ENCODE data around the gene PLAAT5. TPM values are rescaled to one million over a fixed set of nuclear protein-coding genes. Genes with fewer than 3 reads are reported as not detected.

PLAAT5 gene
- total RNA-seq, 1 donor from 2014 or later, result not detected

GRCh38 chr11:63492441-63492840 is 1.5 kb upstream of the PLAAT5 start:
- Mint-ChIP-seq H3K27me3 (peaks cover 45% of the 10 kb centered on the region), H3K4me1 (peaks cover 6% of the 10 kb centered on the region), H3K27ac (no peak overlapping the region), H3K36me3 (ENCODE audit: low read depth) (peaks cover 2% of the 10 kb centered on the region), H3K9me3 (peaks cover 3% of the 10 kb centered on the region), H3K4me3 (no peak overlapping the region)
- intact Hi-C loops (cut with micrococcal nuclease), result no loop called here
- no peak for TF ChIP-seq CTCF (IDR thresholded peaks at IDR 0.05)
- DNase-seq (no peak), ATAC-seq (ENCODE audit: low read depth) (no peak)
- POLR2A ChIA-PET, result no interaction called here
- CTCF ChIA-PET, result no interaction called here

DNA sequence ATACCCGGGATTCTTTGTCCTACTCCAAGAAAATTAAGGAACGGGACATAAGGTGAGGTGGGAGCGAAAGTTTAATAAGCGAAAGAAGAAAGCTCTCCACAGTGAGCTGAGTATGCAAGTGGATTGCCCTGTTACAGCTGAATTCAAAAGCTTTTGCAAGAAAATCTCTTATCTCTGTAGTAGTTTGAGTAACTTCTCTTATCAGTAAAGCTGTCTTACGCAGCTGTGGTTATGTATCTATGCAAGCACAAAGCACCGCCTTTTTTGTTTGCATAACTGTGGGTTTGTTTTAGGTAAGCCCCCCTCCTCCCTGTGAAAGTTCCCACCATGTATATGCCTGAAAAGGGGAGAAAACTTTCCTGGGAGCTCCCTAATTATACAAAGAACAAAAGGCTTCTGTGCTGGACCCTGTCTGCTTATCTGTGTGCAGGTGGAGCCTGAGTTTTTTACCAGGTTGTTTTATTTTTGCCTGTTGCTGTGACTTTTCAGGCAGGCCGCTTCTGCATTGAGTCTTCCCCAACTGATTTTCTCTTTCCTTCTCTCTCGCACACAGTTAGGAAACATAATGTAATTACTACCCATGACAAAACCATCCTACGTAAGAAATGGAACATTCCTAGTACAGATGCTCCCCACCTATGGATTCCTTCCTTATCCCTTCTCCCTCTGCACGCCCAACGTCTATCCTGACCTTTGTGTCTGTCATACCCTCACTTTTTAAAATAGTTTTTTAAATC is 837 bp upstream of the PLAAT5 start:
- Mint-ChIP-seq H3K27ac (no peak overlapping the region), H3K27me3 (peaks cover 39% of the 10 kb centered on the region), H3K36me3 (ENCODE audit: low read depth) (peaks cover 2% of the 10 kb centered on the region), H3K9me3 (peaks cover 3% of the 10 kb centered on the region), H3K4me3 (no peak overlapping the region), H3K4me1 (peaks cover 6% of the 10 kb centered on the region)
- ChIA-PET CTCF (interaction anchor here (2.5 kb wide), 1 partner anchor 13 kb away, joined by 7 read pairs; no protein-coding TSS in a partner anchor), POLR2A (no interaction called here)
- intact Hi-C loops (cut with micrococcal nuclease), result no loop called here
- ATAC-seq (ENCODE audit: low read depth) (no peak), DNase-seq (no peak)
- no peak for TF ChIP-seq CTCF (IDR thresholded peaks at IDR 0.05)

GRCh38 chr11:63491240-63491587 is 247 bp upstream of the PLAAT5 start:
- ATAC-seq (ENCODE audit: low read depth) (no peak), DNase-seq (no peak)
- Mint-ChIP-seq H3K4me3 (no peak overlapping the region), H3K4me1 (peaks cover 6% of the 10 kb centered on the region), H3K36me3 (ENCODE audit: low read depth) (peaks cover 2% of the 10 kb centered on the region), H3K9me3 (peaks cover 5% of the 10 kb centered on the region), H3K27me3 (peaks cover 41% of the 10 kb centered on the region), H3K27ac (no peak overlapping the region)
- intact Hi-C loops (cut with micrococcal nuclease), result no loop called here
- CTCF ChIA-PET, result interaction anchor here (2.5 kb wide), 1 partner anchor 12 kb away, joined by 7 read pairs; no protein-coding TSS in a partner anchor
- POLR2A ChIA-PET, result no interaction called here
- TF ChIP-seq CTCF (IDR thresholded peaks at IDR 0.05), result no peak

GRCh38 chr11:63489879-63490278 is 1.1 kb downstream of the PLAAT5 start:
- no peak for TF ChIP-seq CTCF (IDR thresholded peaks at IDR 0.05)
- CTCF ChIA-PET, result interaction anchor here (2.5 kb wide), 1 partner anchor 11 kb away, joined by 7 read pairs; no protein-coding TSS in a partner anchor
- Mint-ChIP-seq H3K27ac (no peak overlapping the region), H3K27me3 (peaks cover 41% of the 10 kb centered on the region), H3K4me1 (peaks cover 6% of the 10 kb centered on the region), H3K4me3 (no peak overlapping the region), H3K36me3 (ENCODE audit: low read depth) (peaks cover 9% of the 10 kb centered on the region), H3K9me3 (peaks cover 10% of the 10 kb centered on the region)
- POLR2A ChIA-PET, result no interaction called here
- intact Hi-C loops (cut with micrococcal nuclease), result loop anchor here (10.0 kb wide), 1 partner anchor 65 kb away; no protein-coding TSS in a partner anchor
- DNase-seq (no peak), ATAC-seq (ENCODE audit: low read depth) (no peak)

GRCh38 chr11:63488789-63489188 is 2.2 kb downstream of the PLAAT5 start:
- Mint-ChIP-seq H3K27ac (no peak overlapping the region), H3K27me3 (peaks cover 44% of the 10 kb centered on the region), H3K4me1 (peaks cover 6% of the 10 kb centered on the region), H3K4me3 (no peak overlapping the region), H3K9me3 (peaks cover 18% of the 10 kb centered on the region), H3K36me3 (ENCODE audit: low read depth) (peaks cover 10% of the 10 kb centered on the region)
- ATAC-seq (ENCODE audit: low read depth), result no peak
- POLR2A ChIA-PET, result no interaction called here
- DNase-seq, result no peak
- no peak for TF ChIP-seq CTCF (IDR thresholded peaks at IDR 0.05)
- intact Hi-C loops (cut with micrococcal nuclease), result loop anchor here (10.0 kb wide), 1 partner anchor 66 kb away; no protein-coding TSS in a partner anchor
- CTCF ChIA-PET, result no interaction called here

Data from activated B cell treated with CpG ODN at 0.5 μM for 24 hours (primary cell).